MM.1S (cell line): ENCODE data around the gene SLIT3.

Experiments
- CTCF ChIP-seq: fragments of 300-600 bp; sonication (generic); IDR thresholded peaks from 2 replicates; pipeline ENCODE4 v1.5.1; 2016; ENCODE audit warnings: antibody characterized with exemption, low read length, mixed read lengths
- EZH2 ChIP-seq: fragments of 300-600 bp; sonication (generic); optimal IDR thresholded peaks from 2 replicates; pipeline ENCODE3; 2017; ENCODE audit warnings: low read depth, mild to moderate bottlenecking, antibody characterized with exemption, low read length, mixed read lengths
- EZH2phosphoT487 ChIP-seq: fragments of 300-600 bp; sonication (generic); IDR thresholded peaks from 2 replicates; pipeline ENCODE4 v1.6.1; 2018; ENCODE audit warnings: antibody characterized with exemption, low read length

GRCh38 chr5:168702511-168702910, 598.4 kb downstream of the SLIT3 start:
- TF ChIP-seq CTCF (no peak), EZH2 (no peak), EZH2phosphoT487 (no peak)
